ENCODE measurements around the gene BST2.

Gene BST2

DNA sequence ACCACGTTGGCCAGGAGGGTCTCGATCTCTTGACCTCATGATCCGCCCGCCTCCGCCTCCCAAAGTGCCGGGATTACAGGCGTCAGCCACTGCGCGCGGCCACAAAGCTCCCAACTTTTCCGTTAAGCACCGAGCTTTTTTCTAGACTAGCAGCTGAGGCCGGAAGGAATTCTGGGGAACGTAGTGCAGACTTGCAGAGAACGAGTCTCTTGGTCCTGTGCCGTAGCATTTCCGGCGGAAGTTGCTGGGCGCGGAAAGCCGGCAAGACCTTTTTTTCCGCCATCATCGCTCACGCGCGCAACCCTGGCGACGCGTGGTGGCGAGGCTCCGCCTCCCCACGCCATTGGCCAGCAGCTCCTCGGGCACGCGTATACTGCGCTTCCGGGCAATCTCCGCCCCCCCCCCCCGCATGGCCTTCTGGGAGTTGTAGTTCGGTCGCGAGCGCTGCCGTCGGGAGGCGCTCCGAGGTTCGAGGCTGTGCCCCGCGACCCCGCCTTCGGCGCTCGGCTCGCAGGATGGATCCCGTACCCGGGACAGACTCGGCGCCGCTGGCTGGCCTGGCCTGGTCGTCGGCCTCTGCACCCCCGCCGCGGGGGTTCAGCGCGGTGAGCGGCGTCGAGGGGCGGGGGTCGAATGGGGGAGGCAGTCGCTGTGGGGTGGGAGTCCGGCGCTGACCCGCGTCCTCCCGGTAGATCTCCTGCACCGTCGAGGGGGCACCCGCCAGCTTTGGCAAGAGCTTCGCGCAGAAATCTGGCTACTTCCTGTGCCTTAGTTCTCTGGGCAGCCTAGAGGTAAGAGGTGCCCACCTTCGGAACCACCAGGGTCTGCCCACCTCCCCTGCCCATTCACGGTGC, 14.4 kb upstream of the BST2 start, which contains the start of gene MVB12A:
TSS of gene MVB12A (plus strand) at position 427 of the 854 bp plus-strand sequence. CDS start at position 516, 89 bp downstream.
- peak; percentile 99 for DNase-seq (ENCODE audit: low spot score)

DNA sequence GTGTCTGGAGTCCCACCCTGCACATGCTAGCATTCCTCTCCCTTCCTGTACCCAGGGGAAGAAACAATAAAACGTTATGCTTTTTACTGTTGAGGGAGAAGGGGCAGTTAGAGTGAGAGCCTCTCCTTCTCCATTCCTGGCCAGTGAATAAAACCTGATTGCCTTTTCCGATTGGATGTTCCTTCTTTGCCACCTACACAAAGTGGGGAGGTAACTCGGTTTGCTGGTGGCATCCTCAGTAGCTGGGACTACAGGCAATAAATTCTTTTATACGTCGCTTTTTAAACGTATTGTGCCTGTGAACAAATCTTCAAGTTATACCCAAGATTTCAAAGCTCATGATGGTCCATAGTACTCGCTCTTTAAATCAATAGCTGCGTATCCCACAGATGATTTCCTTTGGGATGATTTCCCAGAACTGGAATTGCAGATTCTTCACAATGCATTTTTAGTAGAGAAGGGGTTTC, 13.8 kb upstream of the BST2 start:
- no peak for DNase-seq (ENCODE audit: low spot score)

DNA sequence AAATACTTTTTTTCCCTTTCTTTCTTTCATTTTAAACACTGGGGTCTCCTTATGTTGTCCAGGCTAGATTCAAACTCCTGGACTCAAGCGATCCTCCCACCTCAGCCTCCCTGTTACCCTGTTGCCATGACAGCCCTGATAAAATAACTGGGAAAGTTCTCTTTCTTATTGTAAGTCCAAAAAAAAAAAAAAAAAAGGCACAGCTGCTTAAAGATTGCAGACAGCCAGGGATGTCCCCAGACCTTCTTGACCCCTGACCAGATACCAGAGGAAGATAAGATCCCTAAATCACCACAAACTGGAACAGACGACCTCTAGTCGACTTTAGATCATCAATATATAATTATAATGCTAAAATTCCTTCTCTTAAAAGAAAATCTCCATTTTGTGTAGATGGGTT, 13.3 kb upstream of the BST2 start:
- no peak for DNase-seq (ENCODE audit: low spot score)

DNA sequence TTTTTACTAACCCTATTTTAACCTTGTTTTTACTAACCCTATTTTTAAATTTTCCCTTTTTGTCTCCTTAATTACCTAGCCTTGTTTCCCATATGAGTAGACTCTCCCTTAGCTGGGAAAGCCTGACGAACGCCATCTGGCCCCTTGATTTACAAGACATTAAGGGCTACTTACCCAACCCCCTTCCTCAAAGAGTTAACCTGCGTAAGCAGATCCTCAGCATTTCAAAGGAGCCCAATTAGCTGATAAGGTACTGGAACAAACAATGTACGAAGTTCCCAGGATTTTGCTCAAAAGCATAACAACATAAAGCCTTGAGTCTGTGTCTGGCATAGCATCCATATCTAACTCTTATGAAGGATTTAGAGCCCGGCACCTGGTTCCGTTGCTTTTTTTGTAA, 9.7 kb upstream of the BST2 start:
- no peak for DNase-seq (ENCODE audit: low spot score)

DNA sequence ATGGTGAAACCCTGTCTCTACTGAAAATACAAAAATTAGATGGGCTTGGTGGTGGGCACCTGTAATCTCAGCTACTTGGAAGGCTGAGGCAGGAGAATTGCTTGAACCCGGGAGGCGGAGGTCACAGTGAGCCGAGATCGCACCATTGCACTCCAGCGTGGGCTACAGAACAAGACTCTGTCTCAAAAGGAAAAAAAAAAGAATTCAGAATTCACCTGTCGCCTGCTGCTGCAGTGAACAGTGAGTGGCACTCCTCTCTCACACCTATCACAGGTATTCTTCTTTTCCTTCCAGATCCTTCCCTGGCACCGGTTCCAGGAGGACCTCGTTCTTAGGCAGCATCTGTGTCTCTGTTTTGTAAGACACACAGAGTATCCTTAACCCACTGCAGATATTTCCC, 8.7 kb upstream of the BST2 start:
- no peak for DNase-seq (ENCODE audit: low spot score)

DNA sequence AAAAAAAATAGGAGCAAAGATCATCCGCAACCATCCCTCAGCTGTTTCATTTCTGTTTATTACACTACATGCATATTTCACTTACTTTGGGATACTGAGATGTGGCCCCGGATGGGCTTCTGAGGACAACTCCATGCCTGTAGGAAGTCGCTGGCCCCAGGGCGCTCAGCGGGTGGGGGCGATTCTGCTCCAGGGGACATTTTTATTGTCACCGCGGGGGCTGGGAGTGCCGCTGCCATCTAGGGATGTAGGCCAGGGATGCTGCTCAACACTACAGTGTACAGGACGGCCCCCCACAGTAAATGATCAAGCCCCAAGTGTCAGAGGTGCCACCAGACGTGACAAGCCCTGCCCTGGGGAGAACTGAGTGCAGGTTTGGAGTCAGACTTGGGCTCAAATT, 6.4 kb upstream of the BST2 start:
- no peak for DNase-seq (ENCODE audit: low spot score)

DNA sequence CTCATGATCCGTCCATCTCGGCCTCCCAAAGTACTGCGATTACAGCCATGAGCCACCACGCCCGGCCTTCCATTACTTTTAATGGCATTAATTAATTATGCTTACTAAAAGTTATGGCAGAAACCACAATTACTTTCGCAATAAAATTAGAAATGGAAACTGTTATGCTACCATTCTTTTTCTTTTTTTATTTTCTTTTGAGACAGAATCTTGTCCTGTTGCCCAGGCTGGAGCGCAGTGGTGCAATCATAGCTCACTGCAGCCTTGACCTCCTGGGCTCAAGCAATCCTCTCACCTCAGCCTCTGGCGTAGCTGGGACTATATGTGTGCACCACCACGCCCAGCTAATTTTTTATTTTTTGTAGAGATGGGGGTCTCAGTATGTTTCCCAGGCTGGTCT, 4.6 kb upstream of the BST2 start:
- DNase-seq (ENCODE audit: low spot score), result no peak

DNA sequence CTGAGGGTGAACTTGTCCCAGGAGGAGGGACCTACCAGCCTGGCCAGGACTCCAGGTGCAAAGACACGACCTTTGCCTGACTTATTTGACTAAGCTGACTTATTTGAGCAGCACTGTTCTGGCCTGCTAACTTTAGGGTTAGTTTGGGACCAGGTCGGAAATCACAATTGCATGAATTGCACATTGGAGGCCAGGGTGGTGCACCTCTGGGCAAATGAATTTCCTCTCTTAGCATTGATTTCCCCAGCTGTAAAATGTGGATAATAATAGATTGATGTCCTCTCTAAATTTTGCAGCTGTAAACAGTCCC, 1.4 kb upstream of the BST2 start:
- no peak for DNase-seq (ENCODE audit: low spot score)

DNA sequence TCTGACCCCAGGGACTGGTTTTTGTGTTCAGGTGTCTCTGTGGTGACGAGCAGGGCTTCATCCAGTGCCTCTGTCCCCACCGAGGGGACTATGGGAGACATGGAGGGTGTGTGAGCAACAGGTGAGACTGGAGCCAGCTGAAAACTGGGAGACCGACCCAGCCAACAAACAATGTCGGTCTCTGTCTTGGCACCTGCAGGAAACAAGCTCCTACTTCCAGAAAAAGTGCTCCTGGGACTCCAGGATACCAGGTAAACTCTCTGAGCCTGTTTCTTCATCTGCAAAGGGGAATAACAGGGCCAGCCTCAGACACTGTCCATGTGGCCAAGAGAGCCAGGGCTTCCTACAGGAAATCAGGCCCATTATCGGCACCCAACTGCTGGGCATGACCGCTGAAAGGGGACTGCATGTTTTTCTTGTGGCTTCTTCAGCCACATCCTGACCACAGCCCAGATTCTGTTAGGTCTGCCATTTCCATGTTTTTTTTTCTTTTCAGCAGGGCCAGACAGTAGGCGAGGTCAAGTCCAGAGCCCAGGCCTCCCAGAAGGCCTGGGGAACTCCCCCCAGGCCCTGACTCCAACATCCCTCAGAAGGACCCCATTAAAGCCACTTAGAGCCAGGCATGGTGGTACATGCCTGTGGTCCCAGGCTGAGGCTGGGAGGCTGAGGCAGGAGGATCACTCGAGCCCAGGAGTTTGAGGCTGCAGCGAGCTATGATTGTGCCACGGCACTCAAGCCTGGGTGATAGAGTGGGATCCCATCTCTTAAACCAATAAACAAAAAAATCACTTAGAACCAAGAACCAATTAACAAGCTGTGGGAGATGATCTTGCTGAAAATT, 836 bp upstream of the BST2 start:
- no peak for DNase-seq (ENCODE audit: low spot score)

DNA sequence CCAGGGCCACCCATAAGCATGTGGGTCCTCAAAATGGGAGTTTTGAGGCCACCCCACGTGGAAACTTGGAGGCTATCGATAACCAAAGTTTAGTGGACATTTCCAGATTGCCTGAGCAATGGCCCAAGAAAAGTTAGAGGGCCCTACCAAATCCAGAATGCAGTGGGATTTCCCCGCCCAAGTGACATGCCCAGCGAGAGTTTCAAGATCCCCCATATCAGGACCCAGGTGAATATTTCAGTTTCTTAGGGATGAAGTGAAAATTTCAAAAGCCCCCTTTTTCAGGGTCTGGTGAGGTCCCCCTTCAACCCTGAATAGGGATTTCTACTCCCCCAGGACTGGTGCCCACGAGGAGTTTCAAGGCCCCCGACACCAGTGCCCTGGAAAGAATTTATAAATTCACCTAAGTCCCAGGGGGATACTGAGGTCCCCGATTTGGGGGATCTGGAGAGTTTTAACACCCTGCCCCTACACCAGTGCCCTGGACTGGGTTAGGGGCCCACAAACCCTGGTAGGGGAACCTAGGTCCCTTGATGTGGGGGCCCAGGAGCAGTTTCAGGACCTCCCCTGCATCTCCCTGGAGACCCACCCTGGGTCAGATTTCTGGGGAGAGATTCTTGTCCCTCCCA, 695 bp downstream of the BST2 start:
- DNase-seq (ENCODE audit: low spot score), result no peak

DNA sequence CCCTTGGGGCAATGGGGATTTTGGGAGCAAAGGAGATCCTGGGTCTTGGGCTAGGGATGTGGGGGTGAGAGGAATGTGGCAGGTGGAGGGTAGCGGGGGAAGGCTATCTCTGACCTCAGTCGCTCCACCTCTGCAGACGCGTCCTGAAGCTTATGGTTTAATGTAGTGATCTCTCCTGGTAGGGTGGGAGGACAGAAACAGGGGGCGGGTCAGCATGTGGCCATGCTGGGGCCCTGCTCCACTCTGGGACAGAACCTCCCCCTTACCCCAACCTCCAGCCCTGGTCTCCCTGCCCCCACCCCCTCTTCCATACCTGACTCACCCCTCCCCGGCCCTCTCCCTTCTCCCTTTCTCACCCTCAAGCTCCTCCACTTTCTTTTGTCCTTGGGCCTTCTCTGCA, 1.4 kb downstream of the BST2 start:
- no peak for DNase-seq (ENCODE audit: low spot score)

DNA sequence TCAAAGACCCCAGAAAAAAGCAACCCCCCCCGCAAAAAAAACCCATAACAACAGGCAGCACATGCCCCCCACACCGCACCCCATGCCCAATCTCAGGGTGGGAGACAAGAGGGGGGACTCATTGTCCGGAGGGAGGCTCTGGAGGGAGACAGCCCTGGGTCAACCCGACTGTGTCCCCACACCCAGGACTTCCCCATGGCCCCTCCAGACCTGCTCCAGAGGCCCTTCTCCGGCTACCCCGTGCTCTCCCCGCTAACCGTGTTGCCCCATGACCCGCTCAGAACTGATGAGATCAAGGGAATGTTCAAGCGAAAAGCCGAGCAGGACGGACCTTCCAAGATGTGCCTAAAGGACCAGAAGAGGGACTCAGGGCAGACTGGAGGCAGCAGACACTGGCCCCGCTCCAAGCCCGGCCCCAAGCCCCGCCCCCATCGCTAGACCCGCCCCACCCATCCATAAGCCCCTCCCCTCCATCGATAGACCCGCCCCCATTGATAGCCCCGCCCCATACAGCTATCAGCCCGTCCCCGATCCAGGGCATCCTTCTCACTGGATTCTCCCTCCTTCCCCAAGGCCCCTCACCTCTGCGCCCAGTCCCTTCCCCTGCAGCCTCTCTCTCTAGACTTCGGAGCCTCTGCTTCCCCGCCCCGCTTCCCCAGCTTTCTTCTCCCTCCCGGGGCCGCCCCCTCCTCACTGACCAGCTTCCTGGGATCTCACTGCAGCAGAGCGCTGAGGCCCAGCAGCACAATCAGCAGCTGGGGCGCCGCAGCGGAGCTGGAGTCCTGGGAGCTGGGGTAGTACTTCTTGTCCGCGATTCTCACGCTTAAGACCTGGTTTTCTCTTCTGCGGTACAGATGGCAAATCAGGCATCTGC, 2.2 kb downstream of the BST2 start:
- peak; percentile 68 for DNase-seq (ENCODE audit: low spot score)

DNA sequence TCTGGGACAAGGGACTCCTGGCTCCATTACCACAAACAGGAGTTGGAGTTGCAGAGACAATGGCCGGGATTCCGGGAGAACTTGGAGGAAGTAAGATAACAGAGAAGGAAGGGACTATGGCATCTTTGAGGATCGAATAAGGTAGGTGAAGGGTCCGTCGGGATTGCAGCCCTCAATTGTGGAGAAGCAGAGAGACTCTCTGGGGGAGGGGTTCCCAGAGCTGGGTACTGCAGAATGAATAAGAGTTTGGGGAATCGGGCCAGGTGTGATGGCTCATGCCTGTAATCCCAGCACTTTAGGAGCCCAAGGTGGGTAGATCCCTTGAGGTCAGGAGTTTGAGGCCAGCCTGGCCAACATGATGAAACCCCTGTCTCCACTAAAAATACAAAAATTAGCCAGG, 3.8 kb downstream of the BST2 start:
- no peak for DNase-seq (ENCODE audit: low spot score)

DNA sequence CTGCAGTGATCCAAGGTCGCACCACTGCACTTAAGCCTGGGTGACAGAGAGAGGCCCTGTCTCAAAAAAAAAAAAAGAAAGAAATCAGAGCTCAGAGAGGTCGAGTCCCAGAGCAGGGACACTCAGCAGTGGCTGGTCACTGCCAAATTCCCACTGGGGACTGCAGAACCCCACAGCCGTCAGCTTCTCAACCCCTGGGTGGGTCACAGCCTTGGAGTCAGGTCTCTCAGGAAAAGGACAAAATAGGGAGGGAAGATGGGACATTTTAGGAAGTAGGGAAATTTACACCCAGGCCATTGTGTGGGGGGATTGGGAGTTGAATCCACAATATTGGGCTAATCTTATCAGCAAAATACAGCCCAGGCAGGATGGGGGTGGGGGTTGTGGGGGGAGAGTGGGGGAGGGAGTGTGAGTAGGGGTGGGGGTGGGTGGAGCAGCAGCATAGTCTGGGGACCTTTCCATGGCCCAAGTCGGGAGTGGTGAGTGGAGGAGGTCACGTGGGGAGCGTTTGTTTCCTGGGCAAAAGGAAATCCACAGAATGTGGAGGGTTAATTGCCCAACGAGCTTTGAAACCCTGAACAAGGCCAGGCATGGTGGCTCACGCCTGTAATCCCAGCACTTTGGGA, 6.4 kb downstream of the BST2 start:
- DNase-seq (ENCODE audit: low spot score), result no peak

DNA sequence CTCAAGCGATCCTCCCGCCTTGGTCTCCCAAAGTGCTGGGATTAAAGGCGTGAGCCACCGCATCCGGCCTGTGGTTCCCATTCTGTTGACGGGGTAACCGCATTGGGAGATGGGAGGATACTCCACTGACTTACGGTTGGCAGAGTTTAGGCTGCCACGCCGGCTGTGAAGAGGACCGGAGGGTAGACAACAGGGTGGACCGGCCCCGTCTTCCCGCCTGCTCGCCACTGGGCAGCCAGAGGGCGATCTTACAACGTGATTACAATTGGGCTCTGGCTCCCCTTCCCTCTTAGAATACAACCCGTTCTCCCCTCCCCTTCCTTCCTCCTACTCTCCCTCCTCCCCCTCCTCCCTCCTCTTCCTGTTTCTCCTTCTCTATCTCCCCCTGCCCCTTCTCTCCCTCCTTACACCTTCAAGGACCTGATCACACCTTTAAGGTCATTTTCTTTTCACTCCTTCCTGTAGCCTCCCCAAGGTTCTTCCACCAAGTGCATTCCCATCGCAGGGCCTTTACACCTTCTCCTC, 10.5 kb downstream of the BST2 start:
- peak; percentile 72 for DNase-seq (ENCODE audit: low spot score)

DNA sequence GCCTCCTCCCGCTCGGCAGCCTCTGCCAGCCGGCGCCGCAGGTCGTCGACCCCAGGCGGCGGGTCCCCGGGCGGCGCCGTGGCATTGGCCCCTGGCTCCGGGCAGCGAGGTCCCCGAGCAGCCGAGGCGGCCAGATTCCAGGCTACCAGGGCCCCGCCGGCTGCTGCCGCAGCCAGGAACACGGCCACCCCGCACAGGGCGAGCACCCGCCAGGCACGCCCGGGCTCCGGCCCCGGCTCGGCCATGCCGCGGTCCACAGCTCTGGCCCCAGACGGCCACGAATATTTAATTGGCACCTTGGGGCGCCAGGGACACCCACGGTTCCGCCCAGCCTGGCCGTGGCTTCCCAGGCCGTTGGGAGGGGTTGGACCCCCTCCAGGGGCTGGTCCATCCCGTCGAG, 11.5 kb downstream of the BST2 start, which contains the start of gene CCDC194:
TSS of gene CCDC194 (minus strand) at position 283 of the 400 bp plus-strand sequence. CDS start at position 245, 38 bp downstream.
- DNase-seq (ENCODE audit: low spot score), result no peak

DNA sequence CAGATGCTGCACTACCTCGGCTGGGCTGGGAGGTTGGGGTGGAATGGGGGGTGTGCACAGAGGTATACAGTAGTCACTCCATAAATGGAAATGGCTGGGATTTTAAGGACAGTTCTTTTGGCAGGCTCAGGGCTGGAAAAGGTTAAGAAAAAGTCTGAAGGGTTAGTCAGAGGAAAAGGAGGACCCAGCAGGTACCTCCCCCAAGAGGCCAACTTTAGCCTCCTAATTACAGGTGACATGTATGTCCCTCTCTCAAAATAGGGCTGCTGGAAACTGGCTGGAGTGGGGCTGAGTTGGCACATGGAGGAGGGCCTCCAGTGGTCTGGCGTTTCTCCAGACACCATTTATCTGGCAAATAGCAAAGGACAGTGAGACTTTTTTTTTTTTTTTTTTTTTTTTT, 12.4 kb downstream of the BST2 start:
- DNase-seq (ENCODE audit: low spot score), result no peak

DNA sequence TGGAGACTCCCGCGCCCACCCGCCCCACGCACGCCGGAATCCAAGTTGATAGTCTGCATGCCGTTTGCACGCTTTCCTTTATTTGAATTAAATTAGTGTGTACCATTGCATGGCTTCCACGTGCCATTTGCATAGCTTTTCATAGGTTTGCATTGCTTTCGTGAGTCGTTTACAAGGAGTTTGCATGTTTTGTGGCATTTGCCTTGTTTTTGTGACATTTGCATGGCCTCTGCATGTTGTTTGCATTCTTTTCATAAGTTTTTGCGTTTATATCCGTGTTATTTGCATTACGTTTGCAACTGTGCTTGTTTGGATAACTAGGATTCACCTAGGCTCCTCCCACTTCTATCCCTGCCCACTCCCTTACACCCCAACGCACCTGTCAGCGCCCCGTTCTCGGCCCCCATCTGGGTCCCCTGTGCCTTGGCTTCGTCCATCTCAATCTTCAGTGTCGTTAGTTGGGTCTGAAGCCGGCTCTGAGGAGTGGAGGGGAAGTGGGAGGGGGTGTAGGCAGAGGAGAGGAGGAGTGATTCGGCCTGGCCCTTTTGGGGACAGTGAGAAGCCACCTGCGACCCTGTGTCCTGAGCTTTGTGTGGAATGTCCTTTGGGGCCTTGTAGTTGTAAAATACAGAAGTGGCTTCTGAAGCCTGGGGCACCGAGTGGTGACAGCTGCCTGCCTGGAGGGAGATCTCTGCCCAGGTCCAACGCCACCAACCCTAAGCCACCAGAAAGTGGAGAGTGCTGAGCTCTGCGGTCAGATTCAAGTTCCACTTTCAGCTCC, 13.9 kb downstream of the BST2 start:
- DNase-seq (ENCODE audit: low spot score), result no peak

DNA sequence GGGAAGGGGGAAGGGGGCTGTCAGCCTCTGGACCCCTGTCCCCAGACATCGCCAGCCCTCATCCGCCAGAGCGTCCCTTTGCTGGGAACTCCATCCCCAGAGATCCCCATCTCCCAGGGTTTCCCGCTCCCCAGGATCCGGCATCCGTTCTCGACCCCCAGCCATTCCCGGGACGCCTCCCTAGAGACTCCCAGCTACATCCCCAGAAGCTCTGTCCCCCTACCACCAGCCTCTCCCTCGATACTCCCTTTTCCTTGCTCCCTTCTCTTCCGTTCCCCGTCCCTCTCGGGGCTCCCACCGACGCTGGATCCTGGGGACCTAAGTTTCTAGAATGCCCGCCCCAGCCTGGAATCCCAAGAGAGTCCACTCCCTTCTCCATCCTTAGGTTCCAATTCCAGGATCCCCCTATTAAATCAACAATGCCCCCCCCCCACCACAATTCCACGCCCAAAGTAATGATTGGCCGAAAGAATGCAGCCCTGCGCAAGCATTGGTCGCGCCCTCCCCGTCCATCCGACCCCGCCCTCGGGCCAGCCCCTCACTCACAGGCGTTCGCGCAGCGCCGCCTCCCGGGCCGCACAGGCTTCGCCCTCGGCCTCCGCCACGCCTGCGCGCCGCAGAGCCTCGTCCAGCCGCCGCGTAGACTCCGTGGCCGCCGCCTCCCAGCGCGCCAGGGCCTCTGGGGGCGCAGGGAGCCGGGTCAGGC, 14.6 kb downstream of the BST2 start:
- DNase-seq (ENCODE audit: low spot score), result peak; percentile 98

Data from AG08395 (cell line).